GM23338 (cell line): ENCODE results near the gene SUSD4. TPM values are rescaled to one million over a fixed set of nuclear protein-coding genes. Genes with fewer than 3 reads are reported as not detected.

Experiments used
- ATAC-seq: fragments of 200-7000 bp; cut with Tn5 transposase; 3 replicates; pipeline ENCODE4 v1.9.1; 2020
- DNase-seq: peaks from one replicate; pipeline ENCODE4 v3.0.0-alpha.2; 2015; ENCODE audit warnings: low spot score
- H2AFZ ChIP-seq: fragments of 200-600 bp; sonication (generic); 2 replicates; pipeline ENCODE4 v1.8.0; 2016; ENCODE audit warnings: antibody characterized with exemption, mild to moderate bottlenecking, moderate library complexity
- H3F3A ChIP-seq: fragments of 200-600 bp; sonication (generic); replicated peaks from 2 replicates; pipeline ENCODE4 v1.8.0; 2017; ENCODE audit warnings: antibody characterized with exemption, mixed run types, low read depth
- H3K27ac ChIP-seq: fragments of 200-600 bp; sonication (generic); 2 replicates; pipeline ENCODE4 v1.6.1; 2016; ENCODE audit warnings: low read depth
- H3K27me3 ChIP-seq: fragments of 200-600 bp; sonication (generic); 2 replicates; pipeline ENCODE4 v1.8.0; 2016; ENCODE audit warnings: mild to moderate bottlenecking, mixed run types, moderate library complexity; ENCODE audit not compliant: insufficient read depth
- H3K36me3 ChIP-seq: fragments of 200-600 bp; sonication (generic); 2 replicates; pipeline ENCODE4 v1.8.0; 2016; ENCODE audit warnings: mild to moderate bottlenecking; ENCODE audit not compliant: insufficient read depth
- H3K4me1 ChIP-seq: fragments of 200-600 bp; sonication (generic); 2 replicates; pipeline ENCODE4 v1.8.0; 2016; ENCODE audit warnings: mild to moderate bottlenecking, moderate library complexity; ENCODE audit not compliant: insufficient read depth
- H3K4me2 ChIP-seq: fragments of 200-600 bp; sonication (generic); 2 replicates; pipeline ENCODE4 v1.7.1; 2017; ENCODE audit warnings: mixed run types
- H3K4me3 ChIP-seq: fragments of 200-600 bp; sonication (generic); 2 replicates; pipeline ENCODE4 v1.6.1; 2016; ENCODE audit warnings: mixed run types
- H3K79me2 ChIP-seq: fragments of 200-600 bp; sonication (generic); replicated peaks from 2 replicates; pipeline ENCODE4 v1.8.0; 2017; ENCODE audit warnings: mild to moderate bottlenecking; ENCODE audit not compliant: insufficient read depth
- H3K9me2 ChIP-seq: fragments of 200-600 bp; sonication (generic); 2 replicates; pipeline ENCODE4 v1.8.0; 2017; ENCODE audit not compliant: insufficient read depth
- H4K20me1 ChIP-seq: fragments of 200-600 bp; sonication (generic); replicated peaks from 2 replicates; pipeline ENCODE4 v1.8.0; 2017; ENCODE audit warnings: mild to moderate bottlenecking; ENCODE audit not compliant: insufficient read depth
- H3K27ac Mint-ChIP-seq: 2 replicates; pipeline ENCODE4 v1.8.0; 2020; ENCODE audit warnings: inconsistent platforms, mild to moderate bottlenecking, moderate library complexity, mixed read lengths
- H3K27me3 Mint-ChIP-seq: 3 replicates; pipeline ENCODE4 v1.8.0; 2022; ENCODE audit warnings: low read depth, mild to moderate bottlenecking, moderate library complexity, mixed read lengths, inconsistent platforms; ENCODE audit not compliant: insufficient read depth, poor library complexity
- H3K36me3 Mint-ChIP-seq: 3 replicates; pipeline ENCODE4 v1.8.0; 2021; ENCODE audit warnings: low read depth, mild to moderate bottlenecking, inconsistent platforms, moderate library complexity, mixed read lengths
- H3K4me1 Mint-ChIP-seq: 3 replicates; pipeline ENCODE4 v1.8.0; 2020; ENCODE audit warnings: mild to moderate bottlenecking, inconsistent platforms, mixed read lengths
- H3K4me3 Mint-ChIP-seq: 3 replicates; pipeline ENCODE4 v1.8.0; 2021; ENCODE audit warnings: moderate library complexity, mild to moderate bottlenecking, inconsistent platforms, mixed read lengths
- H3K9me3 Mint-ChIP-seq: 3 replicates; pipeline ENCODE4 v1.8.0; 2020; ENCODE audit warnings: moderate library complexity, mild to moderate bottlenecking, inconsistent platforms, mixed read lengths
- CREB1 ChIP-seq: fragments of 250-450 bp; sonication (Bioruptor Pico); IDR thresholded peaks from 2 replicates; pipeline ENCODE4 v1.5.0; 2020; ENCODE audit warnings: low read depth, mild to moderate bottlenecking, moderate library complexity
- EZH2 ChIP-seq: fragments of 200-600 bp; sonication (generic); IDR thresholded peaks from one replicate; pipeline ENCODE4 v1.8.0; 2017; ENCODE audit warnings: antibody characterized with exemption, mild to moderate bottlenecking, low read depth; ENCODE audit not compliant: unreplicated experiment
- EZH2phosphoT487 ChIP-seq: fragments of 200-600 bp; sonication (generic); IDR thresholded peaks from one replicate; pipeline ENCODE4 v1.8.1; 2018; ENCODE audit warnings: antibody characterized with exemption; ENCODE audit not compliant: unreplicated experiment
- JUNB ChIP-seq: IDR thresholded peaks from one replicate; pipeline ENCODE4 v1.6.1; 2016; ENCODE audit warnings: antibody characterized with exemption; ENCODE audit not compliant: unreplicated experiment
- NANOG ChIP-seq: IDR thresholded peaks from 2 replicates; pipeline ENCODE4 v1.6.1; 2016; ENCODE audit warnings: antibody characterized with exemption, borderline replicate concordance
- POLR2AphosphoS5 ChIP-seq: IDR thresholded peaks from 2 replicates; pipeline ENCODE4 v1.6.1; 2016; ENCODE audit warnings: antibody characterized with exemption, low read depth
- STAT1 ChIP-seq: IDR thresholded peaks from one replicate; pipeline ENCODE4 v1.6.1; 2016; ENCODE audit warnings: antibody characterized with exemption; ENCODE audit not compliant: unreplicated experiment
- ZNF114 ChIP-seq: fragments of 250-450 bp; sonication (Bioruptor Pico); IDR thresholded peaks from 2 replicates; pipeline ENCODE4 v1.5.0; 2020; ENCODE audit warnings: mild to moderate bottlenecking, moderate library complexity
- ZNF331 ChIP-seq: fragments of 250-450 bp; sonication (Bioruptor Pico); IDR thresholded peaks from 2 replicates; pipeline ENCODE4 v1.5.0; 2020; ENCODE audit warnings: low read depth, mild to moderate bottlenecking, moderate library complexity
- polyA plus RNA-seq: library from polyadenylated mRNA; unstranded; fragments of >200 nt; fragmentation: Nextera tagmentation; extraction: Ambion mirVana; gene quantifications from 2 replicates; pipeline ENCODE4 v1.2.1, GENCODE V29; 2016
- total RNA-seq: library from RNA; depleted of rRNA; stranded (reverse); fragments of >200 nt; shearing (Covaris generic); gene quantifications from 2 replicates; pipeline ENCODE4 v1.2.3, GENCODE V29; 2014
- TF ChIP-seq, protein P1 (sequence below), 2 experiments: fragments of 200-600 bp in 1 of 2; sonication (generic) in 1 of 2; conservative IDR thresholded peaks; 2 replicates each; pipeline versions ENCODE4 v1.5.1 to v1.6.1; 2016 to 2017; ENCODE audit warnings: antibody characterized with exemption in 2 of 2, low read depth in 2 of 2, mild to moderate bottlenecking in 2 of 2, moderate library complexity in 1 of 2
- TF ChIP-seq, protein P2 (sequence below): fragments of 250-450 bp; sonication (Bioruptor Pico); IDR thresholded peaks from 2 replicates; pipeline ENCODE4 v1.5.0; 2020; ENCODE audit warnings: mild to moderate bottlenecking, moderate library complexity
- TF ChIP-seq, protein P3 (sequence below): IDR thresholded peaks from 2 replicates; pipeline ENCODE4 v1.6.1; 2016; ENCODE audit warnings: antibody characterized with exemption
- TF ChIP-seq, protein P4 (sequence below): IDR thresholded peaks from one replicate; pipeline ENCODE4 v1.6.1; 2018; ENCODE audit warnings: antibody characterized with exemption; ENCODE audit not compliant: unreplicated experiment

SUSD4 gene
- total and polyA plus RNA-seq, 2 experiments from 2014 or later = 2.3 to 3.6 TPM

DNA sequence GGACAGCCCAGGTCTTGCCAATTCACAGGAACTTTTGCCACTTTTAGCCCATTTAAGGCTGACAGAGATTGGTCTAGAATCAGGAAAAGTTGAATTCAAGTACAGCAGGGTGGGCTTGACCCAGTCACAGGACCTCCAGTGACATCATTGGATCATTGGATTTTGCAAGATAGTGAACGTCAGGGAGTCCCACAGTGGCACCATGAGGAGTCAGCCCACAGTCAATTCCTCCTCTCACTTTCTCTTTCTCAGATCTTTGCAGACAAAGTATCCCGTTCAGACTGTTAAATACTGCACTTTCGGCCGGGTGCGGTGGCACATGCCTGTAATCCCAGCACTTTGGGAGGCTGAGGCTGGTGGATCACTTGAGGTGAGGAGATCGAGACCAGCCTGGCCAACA lies 163.1 kb downstream of the SUSD4 start:
- Mint-ChIP-seq H3K27ac (no peak overlapping the region), H3K4me1 (no peaks in the 10 kb centered on the region), H3K4me3 (no peak overlapping the region), H3K9me3 (no peaks in the 10 kb centered on the region), H3K27me3 (peaks cover 7% of the 10 kb centered on the region), H3K36me3 (no peaks in the 10 kb centered on the region)
- Histone ChIP-seq H3F3A (no peaks in the 10 kb centered on the region), H3K79me2 (no peaks in the 10 kb centered on the region), H3K4me1 (no peaks in the 10 kb centered on the region), H3K9me2 (no peaks in the 10 kb centered on the region; the same call in 1 of the 2 replicates), H3K27ac (no peak overlapping the region), H3K4me2 (no peak overlapping the region), H3K27me3 (no peaks in the 10 kb centered on the region), H2AFZ (no peak overlapping the region), H4K20me1 (no peaks in the 10 kb centered on the region), H3K36me3 (no peaks in the 10 kb centered on the region), H3K4me3 (no peak overlapping the region)
- no peak for ATAC-seq
- TF ChIP-seq STAT1 (no peak), ZNF114 (CRISPR knock-in tag) (no peak), NANOG (no peak), JUNB (no peak), POLR2AphosphoS5 (no peak), EZH2 (no peak), CREB1 (CRISPR knock-in tag) (no peak), EZH2phosphoT487 (no peak), ZNF331 (CRISPR knock-in tag) (no peak)
- TF ChIP-seq, protein P1, sequence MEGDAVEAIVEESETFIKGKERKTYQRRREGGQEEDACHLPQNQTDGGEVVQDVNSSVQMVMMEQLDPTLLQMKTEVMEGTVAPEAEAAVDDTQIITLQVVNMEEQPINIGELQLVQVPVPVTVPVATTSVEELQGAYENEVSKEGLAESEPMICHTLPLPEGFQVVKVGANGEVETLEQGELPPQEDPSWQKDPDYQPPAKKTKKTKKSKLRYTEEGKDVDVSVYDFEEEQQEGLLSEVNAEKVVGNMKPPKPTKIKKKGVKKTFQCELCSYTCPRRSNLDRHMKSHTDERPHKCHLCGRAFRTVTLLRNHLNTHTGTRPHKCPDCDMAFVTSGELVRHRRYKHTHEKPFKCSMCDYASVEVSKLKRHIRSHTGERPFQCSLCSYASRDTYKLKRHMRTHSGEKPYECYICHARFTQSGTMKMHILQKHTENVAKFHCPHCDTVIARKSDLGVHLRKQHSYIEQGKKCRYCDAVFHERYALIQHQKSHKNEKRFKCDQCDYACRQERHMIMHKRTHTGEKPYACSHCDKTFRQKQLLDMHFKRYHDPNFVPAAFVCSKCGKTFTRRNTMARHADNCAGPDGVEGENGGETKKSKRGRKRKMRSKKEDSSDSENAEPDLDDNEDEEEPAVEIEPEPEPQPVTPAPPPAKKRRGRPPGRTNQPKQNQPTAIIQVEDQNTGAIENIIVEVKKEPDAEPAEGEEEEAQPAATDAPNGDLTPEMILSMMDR (conservative IDR thresholded peaks at IDR 0.05; ENCODE audit: low read depth in 2 of 2) = no peak
- TF ChIP-seq, protein P2, sequence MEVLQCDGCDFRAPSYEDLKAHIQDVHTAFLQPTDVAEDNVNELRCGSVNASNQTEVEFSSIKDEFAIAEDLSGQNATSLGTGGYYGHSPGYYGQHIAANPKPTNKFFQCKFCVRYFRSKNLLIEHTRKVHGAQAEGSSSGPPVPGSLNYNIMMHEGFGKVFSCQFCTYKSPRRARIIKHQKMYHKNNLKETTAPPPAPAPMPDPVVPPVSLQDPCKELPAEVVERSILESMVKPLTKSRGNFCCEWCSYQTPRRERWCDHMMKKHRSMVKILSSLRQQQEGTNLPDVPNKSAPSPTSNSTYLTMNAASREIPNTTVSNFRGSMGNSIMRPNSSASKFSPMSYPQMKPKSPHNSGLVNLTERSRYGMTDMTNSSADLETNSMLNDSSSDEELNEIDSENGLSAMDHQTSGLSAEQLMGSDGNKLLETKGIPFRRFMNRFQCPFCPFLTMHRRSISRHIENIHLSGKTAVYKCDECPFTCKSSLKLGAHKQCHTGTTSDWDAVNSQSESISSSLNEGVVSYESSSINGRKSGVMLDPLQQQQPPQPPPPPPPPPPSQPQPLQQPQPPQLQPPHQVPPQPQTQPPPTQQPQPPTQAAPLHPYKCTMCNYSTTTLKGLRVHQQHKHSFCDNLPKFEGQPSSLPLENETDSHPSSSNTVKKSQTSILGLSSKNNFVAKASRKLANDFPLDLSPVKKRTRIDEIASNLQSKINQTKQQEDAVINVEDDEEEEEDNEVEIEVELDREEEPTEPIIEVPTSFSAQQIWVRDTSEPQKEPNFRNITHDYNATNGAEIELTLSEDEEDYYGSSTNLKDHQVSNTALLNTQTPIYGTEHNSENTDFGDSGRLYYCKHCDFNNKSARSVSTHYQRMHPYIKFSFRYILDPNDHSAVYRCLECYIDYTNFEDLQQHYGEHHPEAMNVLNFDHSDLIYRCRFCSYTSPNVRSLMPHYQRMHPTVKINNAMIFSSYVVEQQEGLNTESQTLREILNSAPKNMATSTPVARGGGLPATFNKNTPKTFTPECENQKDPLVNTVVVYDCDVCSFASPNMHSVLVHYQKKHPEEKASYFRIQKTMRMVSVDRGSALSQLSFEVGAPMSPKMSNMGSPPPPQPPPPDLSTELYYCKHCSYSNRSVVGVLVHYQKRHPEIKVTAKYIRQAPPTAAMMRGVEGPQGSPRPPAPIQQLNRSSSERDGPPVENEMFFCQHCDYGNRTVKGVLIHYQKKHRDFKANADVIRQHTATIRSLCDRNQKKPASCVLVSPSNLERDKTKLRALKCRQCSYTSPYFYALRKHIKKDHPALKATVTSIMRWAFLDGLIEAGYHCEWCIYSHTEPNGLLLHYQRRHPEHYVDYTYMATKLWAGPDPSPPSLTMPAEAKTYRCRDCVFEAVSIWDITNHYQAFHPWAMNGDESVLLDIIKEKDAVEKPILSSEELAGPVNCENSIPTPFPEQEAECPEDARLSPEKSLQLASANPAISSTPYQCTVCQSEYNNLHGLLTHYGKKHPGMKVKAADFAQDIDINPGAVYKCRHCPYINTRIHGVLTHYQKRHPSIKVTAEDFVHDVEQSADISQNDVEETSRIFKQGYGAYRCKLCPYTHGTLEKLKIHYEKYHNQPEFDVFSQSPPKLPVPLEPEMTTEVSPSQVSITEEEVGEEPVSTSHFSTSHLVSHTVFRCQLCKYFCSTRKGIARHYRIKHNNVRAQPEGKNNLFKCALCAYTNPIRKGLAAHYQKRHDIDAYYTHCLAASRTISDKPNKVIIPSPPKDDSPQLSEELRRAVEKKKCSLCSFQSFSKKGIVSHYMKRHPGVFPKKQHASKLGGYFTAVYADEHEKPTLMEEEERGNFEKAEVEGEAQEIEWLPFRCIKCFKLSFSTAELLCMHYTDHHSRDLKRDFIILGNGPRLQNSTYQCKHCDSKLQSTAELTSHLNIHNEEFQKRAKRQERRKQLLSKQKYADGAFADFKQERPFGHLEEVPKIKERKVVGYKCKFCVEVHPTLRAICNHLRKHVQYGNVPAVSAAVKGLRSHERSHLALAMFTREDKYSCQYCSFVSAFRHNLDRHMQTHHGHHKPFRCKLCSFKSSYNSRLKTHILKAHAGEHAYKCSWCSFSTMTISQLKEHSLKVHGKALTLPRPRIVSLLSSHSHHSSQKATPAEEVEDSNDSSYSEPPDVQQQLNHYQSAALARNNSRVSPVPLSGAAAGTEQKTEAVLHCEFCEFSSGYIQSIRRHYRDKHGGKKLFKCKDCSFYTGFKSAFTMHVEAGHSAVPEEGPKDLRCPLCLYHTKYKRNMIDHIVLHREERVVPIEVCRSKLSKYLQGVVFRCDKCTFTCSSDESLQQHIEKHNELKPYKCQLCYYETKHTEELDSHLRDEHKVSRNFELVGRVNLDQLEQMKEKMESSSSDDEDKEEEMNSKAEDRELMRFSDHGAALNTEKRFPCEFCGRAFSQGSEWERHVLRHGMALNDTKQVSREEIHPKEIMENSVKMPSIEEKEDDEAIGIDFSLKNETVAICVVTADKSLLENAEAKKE = no peak
- TF ChIP-seq, protein P3, sequence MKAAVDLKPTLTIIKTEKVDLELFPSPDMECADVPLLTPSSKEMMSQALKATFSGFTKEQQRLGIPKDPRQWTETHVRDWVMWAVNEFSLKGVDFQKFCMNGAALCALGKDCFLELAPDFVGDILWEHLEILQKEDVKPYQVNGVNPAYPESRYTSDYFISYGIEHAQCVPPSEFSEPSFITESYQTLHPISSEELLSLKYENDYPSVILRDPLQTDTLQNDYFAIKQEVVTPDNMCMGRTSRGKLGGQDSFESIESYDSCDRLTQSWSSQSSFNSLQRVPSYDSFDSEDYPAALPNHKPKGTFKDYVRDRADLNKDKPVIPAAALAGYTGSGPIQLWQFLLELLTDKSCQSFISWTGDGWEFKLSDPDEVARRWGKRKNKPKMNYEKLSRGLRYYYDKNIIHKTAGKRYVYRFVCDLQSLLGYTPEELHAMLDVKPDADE = no peak
- TF ChIP-seq, protein P4, sequence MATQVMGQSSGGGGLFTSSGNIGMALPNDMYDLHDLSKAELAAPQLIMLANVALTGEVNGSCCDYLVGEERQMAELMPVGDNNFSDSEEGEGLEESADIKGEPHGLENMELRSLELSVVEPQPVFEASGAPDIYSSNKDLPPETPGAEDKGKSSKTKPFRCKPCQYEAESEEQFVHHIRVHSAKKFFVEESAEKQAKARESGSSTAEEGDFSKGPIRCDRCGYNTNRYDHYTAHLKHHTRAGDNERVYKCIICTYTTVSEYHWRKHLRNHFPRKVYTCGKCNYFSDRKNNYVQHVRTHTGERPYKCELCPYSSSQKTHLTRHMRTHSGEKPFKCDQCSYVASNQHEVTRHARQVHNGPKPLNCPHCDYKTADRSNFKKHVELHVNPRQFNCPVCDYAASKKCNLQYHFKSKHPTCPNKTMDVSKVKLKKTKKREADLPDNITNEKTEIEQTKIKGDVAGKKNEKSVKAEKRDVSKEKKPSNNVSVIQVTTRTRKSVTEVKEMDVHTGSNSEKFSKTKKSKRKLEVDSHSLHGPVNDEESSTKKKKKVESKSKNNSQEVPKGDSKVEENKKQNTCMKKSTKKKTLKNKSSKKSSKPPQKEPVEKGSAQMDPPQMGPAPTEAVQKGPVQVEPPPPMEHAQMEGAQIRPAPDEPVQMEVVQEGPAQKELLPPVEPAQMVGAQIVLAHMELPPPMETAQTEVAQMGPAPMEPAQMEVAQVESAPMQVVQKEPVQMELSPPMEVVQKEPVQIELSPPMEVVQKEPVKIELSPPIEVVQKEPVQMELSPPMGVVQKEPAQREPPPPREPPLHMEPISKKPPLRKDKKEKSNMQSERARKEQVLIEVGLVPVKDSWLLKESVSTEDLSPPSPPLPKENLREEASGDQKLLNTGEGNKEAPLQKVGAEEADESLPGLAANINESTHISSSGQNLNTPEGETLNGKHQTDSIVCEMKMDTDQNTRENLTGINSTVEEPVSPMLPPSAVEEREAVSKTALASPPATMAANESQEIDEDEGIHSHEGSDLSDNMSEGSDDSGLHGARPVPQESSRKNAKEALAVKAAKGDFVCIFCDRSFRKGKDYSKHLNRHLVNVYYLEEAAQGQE = no peak
- DNase-seq = no peak
